Activated CD8-positive, alpha-beta T cell treated with anti-CD3 and anti-CD28 coated beads for 36 hours (primary cell): ENCODE results near the gene POLN. TPM values are rescaled to one million over a fixed set of nuclear protein-coding genes. Genes with fewer than 3 reads are reported as not detected.

Source experiments
- ATAC-seq: fragments of 200-7000 bp; cut with Tn5 transposase; one replicate; pipeline ENCODE4 v1.10.0; 2021; ENCODE audit warnings: mild to moderate bottlenecking, moderate library complexity
- CTCF ChIA-PET: fragments of 350-600 bp; sonication (Branson Sonifier 250); formaldehyde crosslinking; loops from one replicate; lab custom pipeline; 2021; ENCODE audit warnings: antibody characterized with exemption; lab: Charles Lee
- POLR2A ChIA-PET: fragments of 350-600 bp; sonication (Branson Sonifier 250); formaldehyde crosslinking; loops from one replicate; lab custom pipeline; 2021; ENCODE audit warnings: antibody characterized with exemption; lab: Charles Lee
- DNase-seq: peaks from one replicate; pipeline ENCODE4 v3.0.0-alpha.2; 2020
- H3K27ac Mint-ChIP-seq: one replicate; pipeline ENCODE4 v1.8.0; 2021; ENCODE audit warnings: mild to moderate bottlenecking, mixed read lengths
- H3K27me3 Mint-ChIP-seq: one replicate; pipeline ENCODE4 v1.8.0; 2021; ENCODE audit warnings: mixed read lengths
- H3K36me3 Mint-ChIP-seq: one replicate; pipeline ENCODE4 v1.8.0; 2021; ENCODE audit warnings: low read depth, mixed read lengths
- H3K4me1 Mint-ChIP-seq: one replicate; pipeline ENCODE4 v1.8.0; 2021; ENCODE audit warnings: low read depth, mixed read lengths
- H3K4me3 Mint-ChIP-seq: one replicate; pipeline ENCODE4 v1.8.0; 2021; ENCODE audit warnings: mild to moderate bottlenecking, moderate library complexity, mixed read lengths
- H3K9me3 Mint-ChIP-seq: one replicate; pipeline ENCODE4 v1.8.0; 2021; ENCODE audit warnings: mixed read lengths
- intact Hi-C: fragments of 100-400 bp; cut with micrococcal nuclease; formaldehyde crosslinking; loops from one replicate; pipeline ENCODE4 v1.10.0; 2022
- total RNA-seq, 2 experiments: library from RNA; stranded (reverse); gene quantifications; one replicate each; pipeline ENCODE4 v1.2.3, GENCODE V29; 2021
- TF ChIP-seq, protein P1 (sequence below): fragments of 200-600 bp; IDR thresholded peaks from one replicate; pipeline ENCODE4 v1.8.0; 2022; ENCODE audit warnings: antibody characterized with exemption, mild to moderate bottlenecking

POLN gene
- total RNA-seq, 2 experiments from 2014 or later = 2.1 to 2.9 TPM

DNA sequence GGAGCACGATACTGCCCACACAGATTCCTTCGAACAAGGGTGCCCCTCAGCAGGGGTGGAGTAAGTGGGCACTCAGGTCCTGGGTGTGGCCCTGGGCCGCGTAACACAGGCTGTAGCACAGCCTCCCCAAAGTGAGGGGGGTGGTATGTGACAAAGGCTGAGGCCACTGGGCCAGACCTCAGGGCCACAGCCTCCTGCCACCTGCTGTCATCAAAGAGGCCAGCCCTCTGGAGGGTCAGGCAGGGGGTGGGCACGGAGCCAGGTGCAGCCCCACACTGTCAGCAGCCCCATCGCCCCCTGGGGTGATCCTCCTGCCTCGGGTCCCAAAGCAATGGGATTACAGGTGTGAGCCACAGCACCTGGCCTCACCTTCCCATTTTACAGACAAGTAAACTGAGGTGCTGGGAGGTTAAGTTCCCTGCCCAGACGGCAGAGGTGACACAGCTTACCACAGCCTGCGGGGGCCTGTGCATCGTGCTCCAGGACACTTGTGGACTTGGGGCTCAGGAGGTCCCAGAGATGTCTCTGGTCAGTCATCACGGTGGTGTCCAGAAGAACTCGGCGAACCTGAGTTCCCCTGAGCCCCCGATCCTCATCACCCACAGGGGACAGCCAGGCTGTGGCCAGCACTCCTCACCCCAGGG is 47.5 kb upstream of the POLN start:
- Mint-ChIP-seq H3K4me3 (no peak overlapping the region), H3K27me3 (no peaks in the 10 kb centered on the region), H3K36me3 (no peaks in the 10 kb centered on the region), H3K9me3 (peaks cover 4% of the 10 kb centered on the region), H3K4me1 (peaks cover 32% of the 10 kb centered on the region), H3K27ac (no peak overlapping the region)
- no peak for ATAC-seq
- no peak for DNase-seq
- intact Hi-C loops = no loop called here
- TF ChIP-seq, protein P1, sequence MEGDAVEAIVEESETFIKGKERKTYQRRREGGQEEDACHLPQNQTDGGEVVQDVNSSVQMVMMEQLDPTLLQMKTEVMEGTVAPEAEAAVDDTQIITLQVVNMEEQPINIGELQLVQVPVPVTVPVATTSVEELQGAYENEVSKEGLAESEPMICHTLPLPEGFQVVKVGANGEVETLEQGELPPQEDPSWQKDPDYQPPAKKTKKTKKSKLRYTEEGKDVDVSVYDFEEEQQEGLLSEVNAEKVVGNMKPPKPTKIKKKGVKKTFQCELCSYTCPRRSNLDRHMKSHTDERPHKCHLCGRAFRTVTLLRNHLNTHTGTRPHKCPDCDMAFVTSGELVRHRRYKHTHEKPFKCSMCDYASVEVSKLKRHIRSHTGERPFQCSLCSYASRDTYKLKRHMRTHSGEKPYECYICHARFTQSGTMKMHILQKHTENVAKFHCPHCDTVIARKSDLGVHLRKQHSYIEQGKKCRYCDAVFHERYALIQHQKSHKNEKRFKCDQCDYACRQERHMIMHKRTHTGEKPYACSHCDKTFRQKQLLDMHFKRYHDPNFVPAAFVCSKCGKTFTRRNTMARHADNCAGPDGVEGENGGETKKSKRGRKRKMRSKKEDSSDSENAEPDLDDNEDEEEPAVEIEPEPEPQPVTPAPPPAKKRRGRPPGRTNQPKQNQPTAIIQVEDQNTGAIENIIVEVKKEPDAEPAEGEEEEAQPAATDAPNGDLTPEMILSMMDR = no peak
- CTCF ChIA-PET = interaction anchor here (2.0 kb wide), 1 partner anchor 152 kb away, joined by 6 read pairs; no protein-coding TSS in a partner anchor
- POLR2A ChIA-PET = interaction anchor here (1.1 to 1.4 kb wide), 2 partner anchors 12 to 123 kb away, joined by 3 to 4 read pairs; no protein-coding TSS in a partner anchor

DNA sequence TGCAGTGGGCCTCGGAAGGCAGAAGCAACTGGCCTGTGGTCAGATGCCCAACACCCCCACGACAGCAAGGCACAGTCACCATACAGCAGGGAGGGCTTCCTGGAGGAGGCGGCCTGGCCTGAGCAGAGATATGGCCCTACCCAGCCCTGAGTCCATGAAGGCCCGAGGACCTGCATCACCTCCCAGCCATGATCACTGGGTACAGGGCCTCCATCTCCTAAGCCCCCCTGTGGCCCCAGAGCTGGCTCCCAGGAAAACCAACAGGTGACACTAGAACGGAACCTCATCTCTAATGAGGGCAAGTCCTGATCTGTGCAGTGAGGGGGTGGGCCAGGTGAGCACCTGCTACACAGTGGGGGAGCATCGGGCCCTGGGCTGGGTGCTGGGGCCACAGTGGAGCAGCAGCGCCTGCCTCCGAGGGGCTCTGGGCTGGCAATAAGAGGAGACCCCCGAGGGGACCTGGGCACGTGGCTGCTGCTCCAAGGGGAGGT is 46.2 kb upstream of the POLN start:
- ChIA-PET CTCF (no interaction called here), POLR2A (no interaction called here)
- no peak for ATAC-seq
- no peaks in the 10 kb centered on the region for H3K9me3 Mint-ChIP-seq
- H3K27ac Mint-ChIP-seq = no peak overlapping the region
- intact Hi-C loops = no loop called here
- H3K4me1 Mint-ChIP-seq = peaks cover 36% of the 10 kb centered on the region
- no peaks in the 10 kb centered on the region for H3K27me3 Mint-ChIP-seq
- TF ChIP-seq, protein P1 = no peak
- no peak for DNase-seq
- no peaks in the 10 kb centered on the region for H3K36me3 Mint-ChIP-seq
- H3K4me3 Mint-ChIP-seq = no peak overlapping the region

DNA sequence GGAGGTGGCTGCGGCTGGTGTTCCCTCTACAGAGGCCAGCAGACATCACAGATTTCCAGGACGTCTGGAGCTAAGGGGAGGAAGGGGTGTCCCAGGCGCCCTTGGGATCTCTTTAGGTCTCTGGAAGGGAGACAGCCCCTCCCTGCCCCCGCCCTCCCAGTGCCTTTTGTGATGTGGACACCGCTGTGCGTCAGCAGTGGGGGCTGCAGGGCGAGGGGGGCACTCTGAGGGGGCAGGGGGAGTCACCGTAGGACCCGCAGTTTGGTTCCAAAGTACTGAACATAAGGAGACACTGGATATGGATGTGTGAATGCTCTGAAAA is 45.6 kb upstream of the POLN start:
- intact Hi-C loops = no loop called here
- H3K4me1 Mint-ChIP-seq = peaks cover 36% of the 10 kb centered on the region
- CTCF ChIA-PET = no interaction called here
- no peaks in the 10 kb centered on the region for H3K36me3 Mint-ChIP-seq
- no peak for ATAC-seq
- POLR2A ChIA-PET = interaction anchor here (1.1 kb wide), 1 partner anchor 11 kb away, joined by 3 read pairs; no protein-coding TSS in a partner anchor
- DNase-seq = no peak
- no peak overlapping the region for H3K4me3 Mint-ChIP-seq
- no peaks in the 10 kb centered on the region for H3K27me3 Mint-ChIP-seq
- TF ChIP-seq, protein P1 = no peak
- H3K9me3 Mint-ChIP-seq = no peaks in the 10 kb centered on the region
- H3K27ac Mint-ChIP-seq = no peak overlapping the region

DNA sequence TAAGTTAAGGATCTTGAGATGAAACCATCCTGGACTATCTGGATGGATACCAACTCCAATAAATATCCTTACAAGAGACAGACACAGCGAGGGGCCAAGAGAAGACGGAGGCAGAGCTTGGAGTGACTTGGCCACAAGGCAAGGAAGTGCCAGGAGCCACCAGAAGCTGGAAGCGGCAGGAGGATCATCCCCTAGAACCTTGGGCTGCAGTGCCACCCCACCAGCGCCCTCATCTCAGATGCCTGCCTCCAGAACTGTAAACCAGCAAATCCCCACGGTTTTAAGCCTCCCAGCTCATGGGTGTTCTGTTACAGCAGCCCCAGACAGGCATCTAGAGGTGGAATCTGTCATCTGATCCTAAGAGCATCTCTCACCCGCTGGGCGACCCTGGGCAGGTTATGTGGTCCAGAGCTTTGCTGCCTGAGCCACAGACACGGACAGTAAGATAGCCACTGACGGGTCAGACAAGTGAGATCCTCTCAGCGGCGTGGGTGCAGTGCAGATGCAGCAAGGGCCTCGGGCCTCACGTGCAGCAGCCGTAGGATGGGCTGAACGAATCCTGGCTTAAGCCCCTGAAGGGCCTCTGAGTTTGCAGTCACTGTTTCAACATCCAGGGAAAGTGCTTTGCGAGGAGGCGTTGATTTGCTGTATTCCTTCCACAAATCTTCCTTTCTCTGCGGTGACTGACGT is 45.1 kb upstream of the POLN start:
- CTCF ChIA-PET = no interaction called here
- no peak for DNase-seq
- TF ChIP-seq, protein P1 = no peak
- intact Hi-C loops = no loop called here
- H3K27ac Mint-ChIP-seq = no peak overlapping the region
- H3K9me3 Mint-ChIP-seq = no peaks in the 10 kb centered on the region
- no peak overlapping the region for H3K4me3 Mint-ChIP-seq
- H3K36me3 Mint-ChIP-seq = no peaks in the 10 kb centered on the region
- H3K27me3 Mint-ChIP-seq = no peaks in the 10 kb centered on the region
- ATAC-seq = no peak
- peaks cover 41% of the 10 kb centered on the region for H3K4me1 Mint-ChIP-seq
- POLR2A ChIA-PET = interaction anchor here (1.1 kb wide), 1 partner anchor 11 kb away, joined by 3 read pairs; no protein-coding TSS in a partner anchor
